ENCODE data around the gene UTY.
A peak's percentile ranks its signal among the peaks of the same experiment; 100 is the strongest.

Gene UTY

GRCh38 chrY:13398876-13399275 lies 81.0 kb downstream of the UTY start:
- no peak for DNase-seq

- DNase-seq: no peak
These were observed 98.6 kb downstream of the UTY start for GRCh38 chrY:13381110-13381683.

- no peak for DNase-seq
These were observed 108.7 kb downstream of the UTY start for GRCh38 chrY:13370868-13371800.

- no peak for DNase-seq
These were observed 109.6 kb downstream of the UTY start for GRCh38 chrY:13370245-13370644.

GRCh38 chrY:13368513-13368845 lies 111.4 kb downstream of the UTY start:
- no peak for DNase-seq

GRCh38 chrY:13363641-13364040 lies 116.2 kb downstream of the UTY start:
- DNase-seq: no peak

- DNase-seq: no peak
These were observed 117.2 kb downstream of the UTY start for GRCh38 chrY:13362662-13363061.

- no peak for DNase-seq
These were observed 117.9 kb downstream of the UTY start for GRCh38 chrY:13361656-13362636.

GRCh38 chrY:13351443-13351842 lies 128.4 kb downstream of the UTY start:
- no peak for DNase-seq

- DNase-seq: no peak
These were observed 132.7 kb downstream of the UTY start for GRCh38 chrY:13347106-13347505.

- DNase-seq: no peak
These were observed 134.3 kb downstream of the UTY start for GRCh38 chrY:13345549-13345948.

- peak; percentile 3 for DNase-seq
These were observed 136.4 kb downstream of the UTY start for GRCh38 chrY:13343307-13343946.

- no peak for DNase-seq
These were observed 139.9 kb downstream of the UTY start for GRCh38 chrY:13339939-13340338.

- DNase-seq: no peak
These were observed 140.5 kb downstream of the UTY start for GRCh38 chrY:13339381-13339780.

GRCh38 chrY:13338711-13339110 lies 141.1 kb downstream of the UTY start:
- DNase-seq: no peak

GRCh38 chrY:13337934-13338333 lies 141.9 kb downstream of the UTY start:
- DNase-seq: no peak

GRCh38 chrY:13333791-13334190 lies 146.0 kb downstream of the UTY start:
- no peak for DNase-seq

GRCh38 chrY:13330651-13331050 lies 149.2 kb downstream of the UTY start:
- no peak for DNase-seq

GRCh38 chrY:13312966-13313365 lies 166.9 kb downstream of the UTY start:
- DNase-seq: no peak

- no peak for DNase-seq
These were observed 171.9 kb downstream of the UTY start for GRCh38 chrY:13307959-13308358.

GRCh38 chrY:13300795-13301194 lies 179.0 kb downstream of the UTY start:
- no peak for DNase-seq

- DNase-seq: no peak
These were observed 180.4 kb downstream of the UTY start for GRCh38 chrY:13299411-13299810.
